SU-DHL-6 (cell line): ENCODE measurements around the gene TMEM223.

Source experiments
- CTCF ChIP-seq: fragments of 200-600 bp; sonication (generic); IDR thresholded peaks from one replicate; pipeline ENCODE4 v1.5.1; 2017; ENCODE audit warnings: antibody characterized with exemption, mild to moderate bottlenecking, low read length, moderate library complexity; ENCODE audit not compliant: insufficient read depth, poor library complexity, severe bottlenecking
- EZH2phosphoT487 ChIP-seq: fragments of 200-600 bp; sonication (generic), shearing (Covaris generic); conservative IDR thresholded peaks from 2 replicates; pipeline ENCODE4 v1.6.1; 2018; ENCODE audit warnings: mild to moderate bottlenecking, antibody characterized with exemption, low read length, moderate library complexity, mixed read lengths

GRCh38 chr11:62792202-62792575, 383 bp upstream of the TMEM223 start:
- TF ChIP-seq CTCF (no peak), EZH2phosphoT487 (no peak)
